A172 (cell line): ENCODE measurements around the gene PSAPL1. TPM values are rescaled to one million over a fixed set of nuclear protein-coding genes. Genes with fewer than 3 reads are reported as not detected.

Experiments used
- DNase-seq: peaks from one replicate; pipeline ENCODE4 v3.0.0-alpha.2; 2015; ENCODE audit warnings: low spot score
- total RNA-seq: library from RNA; depleted of rRNA; stranded (reverse); fragments of >200 nt; shearing (Covaris generic); gene quantifications from 2 replicates; pipeline ENCODE4 v1.2.3, GENCODE V29; 2014

PSAPL1 gene
- total RNA-seq, 1 experiment from 2014 or later = not detected

- no peak for DNase-seq
Observed at GRCh38 chr4:7419961-7420660, 14.6 kb downstream of the PSAPL1 start.

DNA sequence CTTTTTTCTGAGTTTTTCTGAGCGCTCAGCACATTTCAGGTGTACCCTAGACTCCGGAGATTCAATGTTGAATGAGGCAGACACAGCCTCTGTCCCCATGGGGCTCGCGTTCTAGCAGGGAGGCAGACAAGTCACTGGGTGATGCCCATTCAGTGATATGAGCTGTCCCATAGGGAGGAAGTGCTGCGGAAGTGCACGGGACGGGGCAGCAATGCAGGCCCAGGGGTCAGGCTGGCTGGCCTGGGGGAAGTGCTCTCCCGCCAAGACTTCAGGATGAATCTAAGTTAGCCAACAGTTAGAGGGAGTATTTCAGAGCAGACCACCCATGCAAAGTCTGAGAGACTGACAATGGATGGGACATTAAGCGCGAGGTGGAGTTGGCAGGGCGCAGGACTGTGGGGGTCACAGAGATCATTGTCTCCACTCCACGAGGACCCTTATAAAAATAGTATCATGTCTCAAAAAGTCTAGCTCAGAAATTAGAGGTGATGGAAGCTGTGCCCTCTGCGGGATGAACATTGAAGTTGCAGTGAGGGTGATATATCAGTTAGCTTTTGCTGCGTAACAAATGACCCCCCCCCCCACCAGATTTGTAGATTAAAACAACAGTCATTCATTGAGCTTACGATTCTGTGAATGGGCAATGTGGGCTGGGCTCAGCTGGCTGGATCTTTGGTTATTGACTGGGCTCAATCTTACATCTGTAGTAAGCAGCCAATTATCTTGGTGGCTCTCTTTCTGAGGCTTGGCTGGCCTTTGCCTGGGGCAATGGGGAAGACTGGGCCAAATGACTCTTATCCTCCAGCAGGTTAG is 16.4 kb downstream of the PSAPL1 start:
- no peak for DNase-seq

- DNase-seq = no peak
Observed at GRCh38 chr4:7417639-7418038, 17.1 kb downstream of the PSAPL1 start.

DNA sequence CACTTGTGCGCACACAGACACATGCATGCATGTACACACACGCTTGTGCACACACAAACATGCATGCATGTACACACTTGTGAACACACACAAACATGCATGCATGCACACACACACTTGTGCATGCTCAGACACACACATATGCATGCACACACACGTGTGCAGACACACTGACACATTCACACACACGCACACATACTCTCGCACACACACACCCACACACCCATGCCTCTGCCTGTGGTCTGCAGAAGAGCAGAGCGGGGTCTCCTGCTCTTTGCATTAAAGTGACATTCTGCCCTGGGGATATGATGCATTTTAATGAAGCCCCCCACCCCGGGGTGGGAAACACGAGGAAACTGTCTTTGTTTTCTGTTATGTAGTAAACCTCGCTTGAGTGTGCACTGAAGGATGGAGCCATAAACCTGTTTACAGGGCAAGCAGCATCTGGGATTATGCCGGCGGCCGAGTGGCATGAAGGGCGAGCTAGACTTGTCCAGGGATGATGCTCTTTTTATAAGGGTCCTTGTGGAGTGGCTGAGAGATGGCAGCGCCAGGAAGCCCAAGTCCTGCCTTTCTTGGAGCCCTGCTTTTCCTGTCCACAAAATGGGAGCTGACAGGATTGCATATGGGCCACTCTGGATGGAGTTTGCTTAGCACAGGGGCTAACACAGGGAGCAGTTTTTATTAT is 17.8 kb downstream of the PSAPL1 start:
- no peak for DNase-seq

GRCh38 chr4:7415927-7416686 is 18.6 kb downstream of the PSAPL1 start:
- DNase-seq = no peak

GRCh38 chr4:7414736-7415510 is 19.8 kb downstream of the PSAPL1 start:
- DNase-seq = no peak

- DNase-seq = no peak
Observed at GRCh38 chr4:7414046-7414445, 20.7 kb downstream of the PSAPL1 start.

DNA sequence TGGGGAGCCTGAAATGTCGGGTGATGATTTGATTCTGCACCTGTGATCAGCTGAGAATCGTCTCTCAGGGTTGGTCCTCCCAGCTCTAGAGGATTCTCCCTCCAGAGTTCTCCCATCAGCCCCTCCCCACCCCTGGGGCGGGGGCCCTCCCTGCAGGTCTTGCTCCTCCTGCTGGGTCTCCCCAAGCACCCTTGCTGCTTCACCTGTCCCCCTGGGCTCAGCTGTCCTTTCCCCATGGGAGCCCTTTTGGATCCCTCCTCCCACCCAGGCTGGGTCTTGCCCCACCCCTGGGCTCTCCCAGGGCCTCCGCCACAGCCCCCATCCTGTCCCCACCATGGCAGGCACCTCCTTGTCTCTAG is 22.2 kb downstream of the PSAPL1 start:
- DNase-seq = no peak

DNA sequence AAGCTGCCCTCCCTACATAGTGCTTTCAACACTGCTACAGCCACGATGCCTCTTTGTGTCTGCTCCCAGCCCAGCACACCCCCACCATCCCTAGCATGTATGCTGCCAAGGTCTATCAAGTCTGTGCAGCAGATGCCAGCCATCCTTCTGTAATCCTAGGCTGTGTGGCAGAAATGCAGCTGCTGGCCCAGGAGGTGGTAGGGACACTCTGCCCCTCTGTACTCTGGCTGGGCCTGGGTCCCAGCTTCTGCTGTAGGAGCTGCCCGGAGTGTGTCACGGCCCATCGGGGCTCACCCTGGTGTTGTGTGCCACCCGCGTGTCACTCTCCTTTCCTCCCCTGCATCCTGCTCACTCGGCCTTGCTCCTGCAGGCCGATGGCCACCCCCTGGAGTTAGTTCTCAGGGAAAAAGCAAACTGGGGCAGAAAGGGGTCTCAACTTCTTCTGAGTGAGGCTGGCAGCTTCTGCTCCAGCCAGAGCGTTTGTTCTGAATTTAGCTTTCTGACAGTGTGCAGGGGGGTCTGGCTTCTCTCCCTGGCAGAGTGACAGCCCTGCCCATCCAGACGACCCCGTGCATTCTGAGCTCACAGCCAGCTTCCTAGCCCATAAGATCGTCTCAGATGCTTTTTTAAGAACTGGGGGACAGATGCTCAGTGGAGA is 22.7 kb downstream of the PSAPL1 start:
- no peak for DNase-seq

- no peak for DNase-seq
Observed at GRCh38 chr4:7411491-7411890, 23.2 kb downstream of the PSAPL1 start.

- DNase-seq = no peak
Observed at GRCh38 chr4:7410446-7410845, 24.3 kb downstream of the PSAPL1 start.

- no peak for DNase-seq
Observed at GRCh38 chr4:7408166-7408565, 26.6 kb downstream of the PSAPL1 start.

- DNase-seq = no peak
Observed at GRCh38 chr4:7403001-7403400, 31.7 kb downstream of the PSAPL1 start.

- no peak for DNase-seq
Observed at GRCh38 chr4:7402526-7402925, 32.2 kb downstream of the PSAPL1 start.

DNA sequence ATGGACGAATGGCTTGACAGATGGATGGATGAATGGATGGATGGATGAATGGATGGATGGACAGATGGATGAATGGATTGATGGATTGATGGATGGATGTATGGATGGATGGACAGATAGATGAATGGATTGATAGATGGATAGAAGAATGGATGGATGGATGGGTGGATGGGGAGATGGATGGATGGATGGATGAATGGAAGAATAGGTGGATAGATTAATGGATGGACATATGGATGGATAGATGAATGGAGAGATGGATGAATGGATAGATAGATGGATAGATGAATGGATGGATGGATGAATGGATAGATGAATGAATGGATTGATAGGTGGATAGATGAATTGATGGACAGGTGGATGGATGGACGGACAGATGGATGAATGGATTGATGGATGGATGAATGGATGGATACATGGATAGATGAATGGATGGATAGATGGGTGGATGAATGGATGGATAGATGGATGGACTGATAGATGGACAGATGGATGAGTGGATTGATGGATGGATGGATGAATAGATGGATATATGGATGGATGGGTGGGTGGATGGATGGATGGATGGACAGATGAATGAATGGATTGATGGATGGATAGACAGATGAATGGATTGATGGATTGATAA is 33.9 kb downstream of the PSAPL1 start:
- no peak for DNase-seq

- no peak for DNase-seq
Observed at GRCh38 chr4:7399440-7400234, 35.1 kb downstream of the PSAPL1 start.

- peak; percentile 7 for DNase-seq
Observed at GRCh38 chr4:7398788-7399439, 35.8 kb downstream of the PSAPL1 start.

DNA sequence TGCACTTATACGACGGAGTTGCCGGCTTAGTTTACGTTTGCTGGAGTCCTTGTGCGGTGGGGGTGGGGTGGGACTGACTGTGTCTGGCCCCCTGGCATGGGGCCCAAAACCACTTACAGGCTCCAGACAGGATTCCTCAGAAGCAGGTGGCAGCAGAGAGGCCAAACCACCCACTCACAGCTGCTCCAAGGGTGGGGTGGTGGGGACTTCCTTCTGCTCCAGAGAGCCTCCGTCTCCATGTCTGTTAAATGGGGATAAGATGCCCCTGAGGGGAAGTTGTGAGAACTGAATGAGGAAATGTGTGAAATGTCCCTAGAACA is 36.7 kb downstream of the PSAPL1 start:
- peak; percentile 65 for DNase-seq
